Hematopoietic multipotent progenitor cell (in vitro differentiated cells): Measurements from ENCODE around the gene ZNF304. TPM values are rescaled to one million over a fixed set of nuclear protein-coding genes. Genes with fewer than 3 reads are reported as not detected.

Experiments used
- DNase-seq, 3 donors: peaks; one replicate each; pipeline ENCODE4 v3.0.0-alpha.2; 2011 to 2015; ENCODE audit warnings: low read depth in 2 of 3, low spot score in 2 of 3
- total RNA-seq: library from RNA; depleted of rRNA; stranded (reverse); fragments of >200 nt; gene quantifications from one replicate; pipeline ENCODE4 v1.2.3, GENCODE V29; 2012

ZNF304 gene
- total RNA-seq: 7.0 TPM

- DNase-seq: peak; percentile 50 to 92 (median 92)
These were observed at the start of gene ZNF304 for GRCh38 chr19:57350877-57351805. Gene ZNF304, plus strand, starts transcription at chr19:57351271. Its CDS starts 394 bp downstream, at chr19:57351665.

GRCh38 chr19:57302020-57302465 lies 49.0 kb upstream of the ZNF304 start:
- DNase-seq: no peak

- DNase-seq: no peak
These were observed 48.2 kb upstream of the ZNF304 start for GRCh38 chr19:57302727-57303401.

GRCh38 chr19:57305056-57305455 lies 46.0 kb upstream of the ZNF304 start:
- DNase-seq: no peak

GRCh38 chr19:57308514-57308913 lies 42.6 kb upstream of the ZNF304 start:
- no peak for DNase-seq

- no peak for DNase-seq
These were observed 40.3 kb upstream of the ZNF304 start for GRCh38 chr19:57310792-57311191.

GRCh38 chr19:57314146-57314545 lies 36.9 kb upstream of the ZNF304 start:
- no peak for DNase-seq

- no peak for DNase-seq
These were observed 33.6 kb upstream of the ZNF304 start for GRCh38 chr19:57317503-57317902.

- DNase-seq: no peak
These were observed 31.2 kb upstream of the ZNF304 start for GRCh38 chr19:57319869-57320179.

- DNase-seq: peak; percentile 77 to 98 (median 95)
These were observed 30.6 kb upstream of the ZNF304 start, which contains the start of gene ZNF543 for GRCh38 chr19:57320180-57321084. Gene ZNF543, plus strand, starts transcription at chr19:57320472. Its CDS starts 382 bp downstream, at chr19:57320854.

- DNase-seq: no peak
These were observed 30.0 kb upstream of the ZNF304 start for GRCh38 chr19:57321116-57321515.

- DNase-seq: peak in 2 of 3 donors; percentile 17 to 18
These were observed 29.3 kb upstream of the ZNF304 start for GRCh38 chr19:57321751-57322150.

- DNase-seq: no peak
These were observed 26.1 kb upstream of the ZNF304 start for GRCh38 chr19:57324992-57325391.

GRCh38 chr19:57327993-57328392 lies 23.1 kb upstream of the ZNF304 start:
- no peak for DNase-seq

GRCh38 chr19:57334191-57334590 lies 16.9 kb upstream of the ZNF304 start:
- no peak for DNase-seq

GRCh38 chr19:57338877-57339276 lies 12.2 kb upstream of the ZNF304 start:
- DNase-seq: no peak

GRCh38 chr19:57342582-57342981 lies 8.5 kb upstream of the ZNF304 start:
- no peak for DNase-seq

GRCh38 chr19:57348136-57348535 lies 2.9 kb upstream of the ZNF304 start:
- DNase-seq: no peak

- DNase-seq: peak in 1 of 3 donors; percentile 5
These were observed 796 bp downstream of the ZNF304 start for GRCh38 chr19:57351867-57352266.

GRCh38 chr19:57355916-57356315 lies 4.8 kb downstream of the ZNF304 start:
- no peak for DNase-seq

- no peak for DNase-seq
These were observed 6.3 kb downstream of the ZNF304 start for GRCh38 chr19:57357406-57357805.
